GM21737 (cell line): ENCODE data around the gene CITED2.
"Not testable (repeated sequence)": the region's sequence is repeated elsewhere in the genome, so short reads cannot be mapped to it uniquely, and the experiment has no call there.

Experiments used
- ATAC-seq: cut with Tn5 transposase; IDR thresholded peaks from one replicate; pipeline ENCODE4 v1.9.1; 2021; ENCODE audit warnings: mild to moderate bottlenecking, moderate library complexity; ENCODE audit not compliant: unreplicated experiment

CITED2 gene

GRCh38 chr6:139367810-139368351 lies 6.6 kb downstream of the CITED2 start:
- no peak for ATAC-seq

- no peak for ATAC-seq
These were observed 9.5 kb downstream of the CITED2 start for GRCh38 chr6:139364982-139365379.

GRCh38 chr6:139364302-139364981 lies 10.0 kb downstream of the CITED2 start:
- no peak for ATAC-seq

- not testable (repeated sequence) for ATAC-seq
These were observed 10.7 kb downstream of the CITED2 start for GRCh38 chr6:139363797-139364196.

- ATAC-seq = not testable (repeated sequence)
These were observed 11.3 kb downstream of the CITED2 start for GRCh38 chr6:139363123-139363522.

- ATAC-seq = no peak
These were observed 13.2 kb downstream of the CITED2 start for GRCh38 chr6:139361211-139361610.

- no peak for ATAC-seq
These were observed 17.5 kb downstream of the CITED2 start for GRCh38 chr6:139356924-139357323.

- ATAC-seq = no peak
These were observed 18.5 kb downstream of the CITED2 start for GRCh38 chr6:139355777-139356445.

GRCh38 chr6:139355172-139355571 lies 19.3 kb downstream of the CITED2 start:
- no peak for ATAC-seq

- ATAC-seq = no peak
These were observed 20.3 kb downstream of the CITED2 start for GRCh38 chr6:139354189-139354588.

- no peak for ATAC-seq
These were observed 24.9 kb downstream of the CITED2 start for GRCh38 chr6:139349464-139350020.

- no peak for ATAC-seq
These were observed 28.1 kb downstream of the CITED2 start for GRCh38 chr6:139346392-139346791.

- no peak for ATAC-seq
These were observed 30.1 kb downstream of the CITED2 start for GRCh38 chr6:139344186-139344963.

- no peak for ATAC-seq
These were observed 31.2 kb downstream of the CITED2 start for GRCh38 chr6:139343052-139343750.

GRCh38 chr6:139341060-139341459 lies 33.4 kb downstream of the CITED2 start:
- no peak for ATAC-seq

GRCh38 chr6:139338795-139339194 lies 35.7 kb downstream of the CITED2 start:
- no peak for ATAC-seq

GRCh38 chr6:139337830-139338229 lies 36.6 kb downstream of the CITED2 start:
- no peak for ATAC-seq

GRCh38 chr6:139337001-139337400 lies 37.4 kb downstream of the CITED2 start:
- ATAC-seq = no peak

GRCh38 chr6:139336488-139336887 lies 38.0 kb downstream of the CITED2 start:
- ATAC-seq = no peak

- no peak for ATAC-seq
These were observed 38.8 kb downstream of the CITED2 start for GRCh38 chr6:139335447-139336210.
